Liver (tissue), 3 donors: ENCODE results near the gene SLC25A26.

Experiments used
- CTCF ChIP-seq: fragments of 150-350 bp; IDR thresholded peaks from 2 replicates; pipeline ENCODE4 v1.5.1; 2017; ENCODE audit warnings: improper control_type of control experiment, low read depth, low read length; ENCODE audit not compliant: missing input control
- MAX ChIP-seq: IDR thresholded peaks from 2 replicates; pipeline ENCODE4 v1.6.1; 2016; ENCODE audit warnings: antibody characterized with exemption
- RAD21 ChIP-seq, 2 donors: IDR thresholded peaks; 2 replicates each; pipeline ENCODE4 v1.6.1; 2016; ENCODE audit warnings: antibody characterized with exemption in 2 of 2, mild to moderate bottlenecking in 2 of 2
- RXRA ChIP-seq, 2 donors: IDR thresholded peaks; 2 replicates each; pipeline ENCODE4 v1.6.1; 2017 to 2018; ENCODE audit warnings: antibody characterized with exemption in 2 of 2, mild to moderate bottlenecking in 1 of 2
- ZBTB33 ChIP-seq: IDR thresholded peaks from 2 replicates; pipeline ENCODE4 v1.6.1; 2016; ENCODE audit warnings: antibody characterized with exemption
- donor health status: healthy.
- donor health status: healthy.

- TF ChIP-seq CTCF, result no peak
- TF ChIP-seq RAD21 (IDR thresholded peaks at IDR 0.05), result no peak
- TF ChIP-seq MAX, result no peak
- no peak for TF ChIP-seq RXRA (IDR thresholded peaks at IDR 0.05)
- TF ChIP-seq ZBTB33, result no peak
These were observed 179.8 kb downstream of the SLC25A26 start for GRCh38 chr3:66400411-66401156.
